ENCODE data around the gene DCLK1. TPM values are rescaled to one million over a fixed set of nuclear protein-coding genes. Genes with fewer than 3 reads are reported as not detected.

The DCLK1 gene
- total RNA-seq, 2 donors from 2014 or later, result 4.7 to 10.1 TPM

GRCh38 chr13:35832551-35832950 lies 298.6 kb downstream of the DCLK1 start:
- DNase-seq (ENCODE audit: low spot score), result no peak
- Histone ChIP-seq H3K36me3 (no peaks in the 10 kb centered on the region), H3K4me3 (no peak overlapping the region), H3K27ac (no peak overlapping the region), H3K4me1 (no peaks in the 10 kb centered on the region), H3K9me3 (no peaks in the 10 kb centered on the region), H3K27me3 (no peaks in the 10 kb centered on the region)
- no peak for TF ChIP-seq CTCF (IDR thresholded peaks at IDR 0.05)

- H3K27me3 ChIP-seq, result no peaks in the 10 kb centered on the region
- no peaks in the 10 kb centered on the region for H3K9me3 ChIP-seq
- no peaks in the 10 kb centered on the region for H3K36me3 ChIP-seq
- no peak overlapping the region for H3K4me3 ChIP-seq
- H3K27ac ChIP-seq, result no peak overlapping the region
- DNase-seq (ENCODE audit: low spot score), result no peak
- H3K4me1 ChIP-seq, result no peaks in the 10 kb centered on the region
- TF ChIP-seq CTCF (IDR thresholded peaks at IDR 0.05), result no peak
Measured at GRCh38 chr13:35830850-35831450, 300.2 kb downstream of the DCLK1 start.

- TF ChIP-seq CTCF (IDR thresholded peaks at IDR 0.05), result no peak
- Histone ChIP-seq H3K27ac (no peak overlapping the region), H3K4me1 (no peaks in the 10 kb centered on the region), H3K27me3 (no peaks in the 10 kb centered on the region), H3K4me3 (no peak overlapping the region), H3K9me3 (no peaks in the 10 kb centered on the region), H3K36me3 (no peaks in the 10 kb centered on the region)
- DNase-seq (ENCODE audit: low spot score), result no peak
Measured at GRCh38 chr13:35826626-35827254, 304.4 kb downstream of the DCLK1 start.

GRCh38 chr13:35824825-35825224 lies 306.4 kb downstream of the DCLK1 start:
- Histone ChIP-seq H3K4me3 (no peak overlapping the region), H3K36me3 (no peaks in the 10 kb centered on the region), H3K27me3 (no peaks in the 10 kb centered on the region), H3K4me1 (no peaks in the 10 kb centered on the region), H3K9me3 (no peaks in the 10 kb centered on the region), H3K27ac (no peak overlapping the region)
- DNase-seq (ENCODE audit: low spot score), result no peak
- no peak for TF ChIP-seq CTCF (IDR thresholded peaks at IDR 0.05)

GRCh38 chr13:35824395-35824794 lies 306.8 kb downstream of the DCLK1 start:
- H3K9me3 ChIP-seq, result no peaks in the 10 kb centered on the region
- H3K4me3 ChIP-seq, result no peak overlapping the region
- TF ChIP-seq CTCF (IDR thresholded peaks at IDR 0.05), result no peak
- H3K4me1 ChIP-seq, result no peaks in the 10 kb centered on the region
- DNase-seq (ENCODE audit: low spot score), result no peak
- no peak overlapping the region for H3K27ac ChIP-seq
- no peaks in the 10 kb centered on the region for H3K27me3 ChIP-seq
- no peaks in the 10 kb centered on the region for H3K36me3 ChIP-seq

GRCh38 chr13:35822666-35823065 lies 308.5 kb downstream of the DCLK1 start:
- Histone ChIP-seq H3K36me3 (no peaks in the 10 kb centered on the region), H3K27me3 (no peaks in the 10 kb centered on the region), H3K4me3 (no peak overlapping the region), H3K4me1 (no peaks in the 10 kb centered on the region), H3K9me3 (no peaks in the 10 kb centered on the region), H3K27ac (no peak overlapping the region)
- DNase-seq (ENCODE audit: low spot score), result no peak
- TF ChIP-seq CTCF (IDR thresholded peaks at IDR 0.05), result no peak
